ENCODE results near the gene FTO. TPM values are rescaled to one million over a fixed set of nuclear protein-coding genes. Genes with fewer than 3 reads are reported as not detected.

The FTO gene
- polyA plus RNA-seq, 3 donors: 16.8 to 51.0 (median 37.7) TPM

- DNase-seq: no peak
- Histone ChIP-seq H3K27me3 (ENCODE audit: control insufficient read depth in 2 of 2, insufficient read depth in 2 of 2, low read length in 2 of 2) (no peaks in the 10 kb centered on the region), H3K4me2 (replicated peaks; ENCODE audit: extremely low read depth, low read length, poor library complexity, severe bottlenecking) (no peak overlapping the region), H3K4me1 (ENCODE audit: control insufficient read depth in 1 of 2, insufficient read depth in 2 of 2, low read length in 2 of 2) (no peaks in the 10 kb centered on the region), H3K9me3 (replicated peaks in 1 of 2; ENCODE audit: control insufficient read depth in 1 of 2, insufficient read depth in 1 of 2, low read length in 2 of 2) (no peaks in the 10 kb centered on the region), H3K27ac (ENCODE audit: low read depth in 1 of 2, low read length in 2 of 2) (no peak overlapping the region), H3K79me2 (ENCODE audit: insufficient read depth, low read length) (no peaks in the 10 kb centered on the region), H2AFZ (ENCODE audit: insufficient read depth, low read depth, low read length, poor library complexity, severe bottlenecking) (no peak overlapping the region), H3K36me3 (replicated peaks in 1 of 2; ENCODE audit: control insufficient read depth in 1 of 2, insufficient read depth in 2 of 2, low read length in 2 of 2) (peaks cover under 1 to 10% of the 10 kb centered on the region in 2 donors), H4K20me1 (ENCODE audit: insufficient read depth, low read length) (no peaks in the 10 kb centered on the region), H3K4me3 (replicated peaks in 1 of 3; ENCODE audit: low read depth in 2 of 3, low read length in 3 of 3) (no peak overlapping the region), H3K9ac (ENCODE audit: insufficient read depth, low read length, poor library complexity, severe bottlenecking) (no peak overlapping the region)
- intact Hi-C loops (cut with micrococcal nuclease): no loop called here
- Mint-ChIP-seq H3K4me1 (peaks cover 3% of the 10 kb centered on the region), H3K9me3 (no peaks in the 10 kb centered on the region), H3K27ac (peak overlapping the region in 1 of 7 donors; percentile 25), H3K27me3 (ENCODE audit: low read depth in 3 of 3) (no peaks in the 10 kb centered on the region), H3K36me3 (peaks cover 12 to 15% of the 10 kb centered on the region in 2 donors), H3K4me3 (no peak overlapping the region)
- 100% methylated on average over 2 of the region's 5 CpGs for WGBS (ENCODE audit: insufficient coverage)
- no peak for TF ChIP-seq CTCF (IDR thresholded peaks at IDR 0.05)
These were observed 189.9 kb downstream of the FTO start for GRCh38 chr16:53893731-53894435.

GRCh38 chr16:53894686-53895085 lies 190.7 kb downstream of the FTO start:
- no peaks in the 10 kb centered on the region for H3K4me1 ChIP-seq (ENCODE audit: control insufficient read depth in 1 of 2, insufficient read depth in 2 of 2, low read length in 2 of 2)
- no peak overlapping the region for H3K4me3 ChIP-seq (replicated peaks in 1 of 3; ENCODE audit: low read depth in 2 of 3, low read length in 3 of 3)
- intact Hi-C loops (cut with micrococcal nuclease): no loop called here
- H3K9me3 Mint-ChIP-seq: no peaks in the 10 kb centered on the region
- DNase-seq: no peak
- no peak overlapping the region for H3K27ac Mint-ChIP-seq
- no peaks in the 10 kb centered on the region for H3K79me2 ChIP-seq (ENCODE audit: insufficient read depth, low read length)
- no peak overlapping the region for H3K27ac ChIP-seq (ENCODE audit: low read depth in 1 of 2, low read length in 2 of 2)
- H4K20me1 ChIP-seq (ENCODE audit: insufficient read depth, low read length): no peaks in the 10 kb centered on the region
- peaks cover 3% of the 10 kb centered on the region for H3K4me1 Mint-ChIP-seq
- H3K4me3 Mint-ChIP-seq: no peak overlapping the region
- H3K27me3 ChIP-seq (ENCODE audit: control insufficient read depth in 2 of 2, insufficient read depth in 2 of 2, low read length in 2 of 2): no peaks in the 10 kb centered on the region
- no peak overlapping the region for H3K9ac ChIP-seq (ENCODE audit: insufficient read depth, low read length, poor library complexity, severe bottlenecking)
- H3K4me2 ChIP-seq (replicated peaks; ENCODE audit: extremely low read depth, low read length, poor library complexity, severe bottlenecking): no peak overlapping the region
- WGBS (ENCODE audit: insufficient coverage): no CpG with 5 or more reads among the region's 3 CpGs
- H2AFZ ChIP-seq (ENCODE audit: insufficient read depth, low read depth, low read length, poor library complexity, severe bottlenecking): no peak overlapping the region
- H3K27me3 Mint-ChIP-seq (ENCODE audit: low read depth in 3 of 3): no peaks in the 10 kb centered on the region
- peaks cover 5 to 8% of the 10 kb centered on the region in 2 donors for H3K36me3 Mint-ChIP-seq
- no peak for TF ChIP-seq CTCF (IDR thresholded peaks at IDR 0.05)
- H3K9me3 ChIP-seq (replicated peaks in 1 of 2; ENCODE audit: control insufficient read depth in 1 of 2, insufficient read depth in 1 of 2, low read length in 2 of 2): no peaks in the 10 kb centered on the region
- peaks cover 0 to 4% of the 10 kb centered on the region in 2 donors for H3K36me3 ChIP-seq (replicated peaks in 1 of 2; ENCODE audit: control insufficient read depth in 1 of 2, insufficient read depth in 2 of 2, low read length in 2 of 2)

Measured in CD14-positive monocyte (primary cell).